Endometrial microvascular endothelial cells (primary cell): Measurements from ENCODE around the gene DDX4. TPM values are rescaled to one million over a fixed set of nuclear protein-coding genes. Genes with fewer than 3 reads are reported as not detected.
"Not testable (repeated sequence)": the region's sequence is repeated elsewhere in the genome, so short reads cannot be mapped to it uniquely, and the experiment has no call there.

Experiments
- in situ Hi-C: cut with HindIII; loops from 2 replicates; pipeline ENCODE4 v1.10.0; 2017; ENCODE audit warnings: low sequenced_read_pairs, low pct_unique_long_range_greater_than_20kb; ENCODE audit errors: inconsistent ontology term
- total RNA-seq: library from RNA; depleted of rRNA; stranded (reverse); fragments of >200 nt; gene quantifications from one replicate; pipeline ENCODE4 v1.2.3, GENCODE V29; 2015; ENCODE audit errors: inconsistent ontology term

DDX4 gene
- total RNA-seq, 1 donor from 2014 or later, result not detected

DNA sequence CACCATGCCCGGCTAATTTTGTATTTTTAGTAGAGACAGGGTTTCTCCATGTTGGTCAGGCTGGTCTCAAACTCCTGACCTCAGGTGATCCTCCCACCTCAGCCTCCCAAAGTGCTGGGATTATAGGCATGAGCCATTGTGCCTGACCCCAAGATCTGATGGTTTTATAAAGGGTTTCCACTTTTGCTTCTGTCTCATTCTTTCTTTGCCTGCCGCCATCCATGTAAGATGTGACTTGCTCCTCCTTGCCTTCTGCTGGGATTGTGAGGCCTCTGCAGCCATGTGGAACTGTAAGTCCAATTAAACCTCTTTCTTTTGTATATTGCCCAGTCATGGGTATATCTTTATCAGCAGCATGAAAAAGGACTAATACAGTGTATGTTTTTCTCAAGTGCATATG lies 18.8 kb upstream of the DDX4 start:
- in situ Hi-C loops, result not testable (repeated sequence)

GRCh38 chr5:55720188-55720703 lies 17.6 kb upstream of the DDX4 start:
- in situ Hi-C loops, result no loop called here

DNA sequence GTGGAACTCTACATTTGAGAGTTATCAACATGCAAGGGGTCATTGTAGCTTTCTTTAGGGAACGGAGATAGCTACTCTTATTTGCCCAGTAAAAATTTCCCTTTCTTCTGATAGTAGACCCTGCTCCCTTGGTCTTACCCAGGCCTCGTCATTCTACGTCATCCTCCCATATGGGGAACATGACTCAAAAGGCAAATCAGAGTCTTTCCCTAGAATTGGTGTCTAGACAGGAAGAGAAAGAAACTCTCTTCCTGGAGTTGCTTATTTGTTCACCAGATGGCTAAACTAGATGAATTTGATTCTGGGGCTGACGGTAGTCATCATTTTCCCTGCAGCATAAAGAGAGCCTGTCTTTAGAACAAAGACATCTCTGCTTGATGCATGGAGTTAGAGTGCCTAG lies 13.6 kb upstream of the DDX4 start:
- in situ Hi-C loops, result no loop called here

DNA sequence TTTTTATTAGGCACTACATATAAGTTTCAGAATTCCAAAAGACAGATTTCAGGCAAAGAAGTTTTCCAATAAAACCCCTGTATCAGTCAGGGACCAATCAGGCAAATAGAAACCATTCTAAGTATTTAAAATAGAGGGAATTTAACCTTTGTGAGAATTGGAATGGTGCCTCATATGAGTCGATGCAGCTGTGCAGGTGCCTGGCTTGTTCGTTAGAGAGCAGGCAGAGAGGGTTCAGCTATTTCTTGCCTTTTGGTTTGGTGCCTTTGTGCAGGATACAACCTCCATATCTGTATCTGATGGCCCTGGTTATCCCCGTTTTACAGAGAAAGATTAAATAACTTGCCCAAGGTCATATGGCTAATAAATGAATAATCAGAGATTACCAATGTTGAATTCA lies 6.0 kb upstream of the DDX4 start:
- in situ Hi-C loops, result no loop called here

- in situ Hi-C loops, result no loop called here
Measured at GRCh38 chr5:55732585-55732984, 5.3 kb upstream of the DDX4 start.

DNA sequence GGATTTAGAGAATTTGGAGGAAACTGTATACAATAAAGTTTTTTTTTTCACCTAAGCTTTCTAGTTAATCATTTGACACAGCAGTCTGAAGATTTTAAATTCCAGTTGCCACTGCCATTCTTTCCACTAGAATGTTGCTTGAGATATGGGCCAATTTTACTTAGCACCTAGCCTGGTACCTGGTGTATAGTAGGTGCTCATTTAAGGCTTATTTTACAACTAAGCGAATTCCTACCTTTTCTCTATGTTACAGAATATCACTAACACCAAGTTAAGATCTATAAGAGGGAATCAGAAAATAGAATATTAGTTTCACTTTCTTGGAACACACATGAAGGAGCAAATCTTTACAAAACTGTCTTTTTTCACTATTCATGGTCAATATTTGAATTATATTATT lies 3.2 kb upstream of the DDX4 start:
- in situ Hi-C loops, result no loop called here

GRCh38 chr5:55742778-55743177 lies 4.9 kb downstream of the DDX4 start:
- in situ Hi-C loops, result no loop called here

- in situ Hi-C loops, result no loop called here
Measured at GRCh38 chr5:55747778-55748318, 10.0 kb downstream of the DDX4 start.

GRCh38 chr5:55749387-55749786 lies 11.5 kb downstream of the DDX4 start:
- in situ Hi-C loops, result no loop called here

GRCh38 chr5:55750063-55750462 lies 12.2 kb downstream of the DDX4 start:
- in situ Hi-C loops, result no loop called here

- in situ Hi-C loops, result no loop called here
Measured at GRCh38 chr5:55750499-55750898, 12.6 kb downstream of the DDX4 start.

DNA sequence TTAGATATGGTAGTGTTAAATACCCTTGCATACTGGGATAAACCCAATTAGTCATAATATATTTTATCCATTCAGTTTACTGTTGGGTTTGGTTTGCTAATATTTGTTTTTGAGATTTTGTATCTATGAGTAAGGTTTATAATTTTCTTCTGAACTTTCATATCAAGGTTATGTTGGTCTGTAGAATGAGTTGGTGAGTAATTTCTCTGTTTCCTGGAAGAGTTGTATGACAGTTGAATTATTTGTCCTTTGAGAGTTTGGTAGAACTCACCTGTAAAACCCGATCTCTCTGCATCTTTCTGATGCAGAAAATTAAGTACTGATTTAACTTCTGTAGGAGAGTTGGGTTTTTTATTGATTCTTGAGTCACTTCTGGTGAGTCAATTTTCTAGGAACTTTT lies 20.4 kb downstream of the DDX4 start:
- in situ Hi-C loops, result no loop called here

DNA sequence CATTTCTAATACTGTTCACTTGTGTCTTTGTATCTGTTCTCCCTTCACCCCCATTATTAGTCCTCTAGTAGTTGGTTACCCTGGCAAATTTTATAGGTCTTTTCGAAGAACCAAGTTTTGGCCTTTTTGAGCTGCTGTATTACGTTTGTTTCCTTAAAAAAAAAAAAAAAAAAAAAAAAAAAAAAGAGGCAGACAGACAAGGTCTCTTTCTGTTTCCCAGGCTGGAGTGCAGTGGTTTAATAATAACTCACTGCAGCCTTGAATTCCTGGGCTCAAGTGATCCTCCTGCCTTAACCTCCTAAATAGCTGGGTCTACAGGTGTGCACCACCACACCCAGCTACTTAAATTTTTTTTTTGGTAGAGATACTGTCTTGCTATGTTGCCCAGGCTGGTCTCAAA lies 20.9 kb downstream of the DDX4 start:
- in situ Hi-C loops, result no loop called here

DNA sequence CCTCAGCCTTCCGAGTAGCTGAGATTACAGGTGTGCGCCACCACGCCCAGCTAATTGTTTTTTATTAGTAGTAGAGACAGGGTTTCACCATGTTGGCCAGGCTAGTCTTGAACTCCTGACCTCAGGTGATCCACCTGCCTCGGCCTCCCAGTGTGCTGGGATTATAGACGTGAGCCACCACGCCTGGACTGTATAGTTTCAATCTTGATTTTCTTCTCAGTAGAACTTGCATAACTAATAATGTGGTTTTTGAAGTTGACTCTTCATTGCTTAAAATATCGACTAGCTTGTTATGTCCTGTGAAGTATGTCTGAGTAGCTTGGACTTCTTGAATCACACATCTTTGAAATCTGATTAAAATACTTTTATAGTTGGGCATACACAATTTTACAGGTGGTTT lies 23.9 kb downstream of the DDX4 start:
- in situ Hi-C loops, result not testable (repeated sequence)

- in situ Hi-C loops, result no loop called here
Measured at GRCh38 chr5:55763746-55764420, 26.0 kb downstream of the DDX4 start.

GRCh38 chr5:55768279-55768678 lies 30.4 kb downstream of the DDX4 start:
- in situ Hi-C loops, result no loop called here

- in situ Hi-C loops, result no loop called here
Measured at GRCh38 chr5:55771175-55771655, 33.4 kb downstream of the DDX4 start.

DNA sequence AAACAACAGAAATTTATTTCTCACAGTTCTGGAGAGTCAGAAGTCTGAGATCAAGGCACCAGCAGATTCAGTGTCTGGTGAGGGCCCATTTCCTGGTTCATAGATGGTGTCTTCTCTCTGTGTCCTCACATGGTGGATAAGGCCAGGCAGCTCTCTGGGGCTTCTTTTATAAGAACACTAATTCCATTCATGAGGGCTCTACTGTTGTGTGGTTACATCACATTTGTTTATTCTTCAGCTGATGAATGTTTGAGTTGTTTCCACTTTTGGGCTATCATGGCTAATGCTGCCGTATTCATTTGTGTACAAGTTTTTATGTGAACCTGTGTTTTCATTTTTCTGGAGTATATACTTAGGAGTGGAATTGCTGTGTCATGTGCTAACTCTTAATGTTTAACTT lies 35.2 kb downstream of the DDX4 start:
- in situ Hi-C loops, result no loop called here

GRCh38 chr5:55777332-55777731 lies 39.5 kb downstream of the DDX4 start:
- in situ Hi-C loops, result no loop called here

GRCh38 chr5:55800924-55801323 lies 63.1 kb downstream of the DDX4 start:
- in situ Hi-C loops, result no loop called here

DNA sequence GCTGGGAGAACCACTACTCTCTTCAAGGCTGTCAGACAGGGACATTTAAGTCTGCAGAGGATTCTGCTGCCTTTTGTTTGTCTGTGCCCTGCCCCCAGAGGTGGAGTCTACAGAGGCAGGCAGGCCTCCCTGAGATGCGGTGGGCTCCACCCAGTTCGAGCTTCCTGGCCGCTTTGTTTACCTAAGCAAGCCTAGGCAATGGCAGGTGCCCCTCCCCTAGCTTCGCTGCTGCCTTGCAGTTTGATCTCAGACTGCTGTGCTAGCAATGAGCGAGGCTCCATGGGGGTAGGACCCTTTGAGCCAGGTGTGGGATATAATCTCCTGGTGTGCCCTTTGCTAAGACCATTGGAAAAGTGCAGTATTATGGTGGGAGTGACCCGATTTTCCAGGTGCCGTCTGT lies 71.0 kb downstream of the DDX4 start:
- in situ Hi-C loops, result not testable (repeated sequence)
